Erythroblast (primary cell): ENCODE results near the gene SEC31B.

Experiments used
- GATA1 ChIP-seq: IDR thresholded peaks from 2 replicates; pipeline ENCODE4 v1.6.1; 2011; ENCODE audit warnings: low read depth, mild to moderate bottlenecking, control low read depth, low read length, moderate library complexity
- POLR2A ChIP-seq: IDR thresholded peaks from 2 replicates; pipeline ENCODE4 v1.6.1; 2011; ENCODE audit warnings: mild to moderate bottlenecking, low read length

DNA sequence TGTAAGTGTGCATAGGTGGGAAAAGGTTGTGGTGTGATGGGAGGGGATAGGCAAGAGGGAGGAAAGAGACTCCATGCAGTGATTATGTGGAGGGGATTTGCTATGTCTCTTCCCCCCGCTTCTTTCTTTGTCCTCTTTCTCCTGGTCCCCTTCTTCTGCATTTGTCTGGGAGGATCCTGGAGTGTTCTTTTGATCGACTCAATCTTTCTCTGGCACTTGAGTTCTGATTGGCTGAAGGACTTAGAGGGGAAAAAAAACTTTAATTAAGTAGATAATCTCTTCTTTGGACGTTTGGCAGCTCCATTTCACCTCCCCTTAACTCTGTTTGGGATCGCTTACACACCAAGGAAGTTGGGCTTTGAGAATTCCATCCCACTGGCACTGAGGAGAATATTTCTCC, 57.0 kb downstream of the SEC31B start, which contains the start of gene WNT8B:
- TF ChIP-seq POLR2A (no peak), GATA1 (no peak)
